CMK (cell line): ENCODE data around the gene DUSP2.

ENCODE experiments used
- DNase-seq: peaks from one replicate; pipeline ENCODE4 v3.0.0-alpha.2; 2010; ENCODE audit warnings: low read depth

The DUSP2 gene

DNA sequence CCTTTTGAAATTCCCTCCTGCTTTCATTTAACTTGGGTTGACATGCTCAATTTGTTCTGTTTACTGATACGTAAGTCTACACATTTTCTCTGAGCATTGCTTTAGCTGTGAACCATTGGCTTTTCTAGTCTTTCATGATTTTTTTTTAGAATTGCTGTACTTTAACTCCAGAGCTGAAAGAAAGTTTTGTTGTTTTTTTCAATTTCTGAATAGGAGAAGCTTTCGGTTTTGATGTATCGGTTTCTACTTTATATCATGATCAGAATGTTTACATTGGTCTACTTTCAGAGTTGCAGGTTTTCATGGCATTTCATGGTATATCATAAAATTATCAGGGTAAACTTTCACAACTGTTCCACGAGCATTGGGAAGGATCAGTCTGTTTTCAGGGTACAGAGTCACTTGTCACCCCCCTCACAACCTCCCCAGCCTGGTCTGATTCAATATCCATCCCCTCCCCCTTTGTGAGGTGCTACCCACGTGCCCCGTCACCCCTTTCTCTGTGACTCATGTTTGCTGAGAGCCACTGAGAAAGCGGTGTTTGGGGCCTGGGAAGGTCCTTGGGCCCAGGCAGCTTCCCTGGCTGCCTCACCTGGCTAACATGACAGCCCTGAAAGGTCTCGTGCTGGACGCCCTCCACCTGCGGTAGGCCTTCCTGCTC is 14.0 kb downstream of the DUSP2 start:
- DNase-seq, result no peak

DNA sequence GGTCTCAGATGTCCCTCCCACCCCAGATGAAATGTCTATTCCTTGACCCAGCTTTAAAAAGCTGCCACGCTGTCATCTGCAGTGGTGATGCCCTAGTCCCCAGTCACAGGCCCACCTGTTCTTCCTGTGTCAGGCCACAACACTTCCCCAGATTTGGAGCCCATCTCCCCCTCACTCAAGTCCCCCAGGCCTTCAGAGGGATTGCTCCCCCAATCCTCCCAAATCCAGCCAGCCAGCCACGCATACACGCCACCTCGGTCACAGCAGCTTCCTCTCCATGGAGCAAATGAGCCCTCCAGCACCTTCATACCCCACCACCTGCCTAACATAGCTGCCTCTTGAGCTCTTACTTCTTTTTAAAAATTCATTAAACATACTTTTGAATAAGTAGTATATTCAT is 14.8 kb downstream of the DUSP2 start:
- DNase-seq, result no peak

DNA sequence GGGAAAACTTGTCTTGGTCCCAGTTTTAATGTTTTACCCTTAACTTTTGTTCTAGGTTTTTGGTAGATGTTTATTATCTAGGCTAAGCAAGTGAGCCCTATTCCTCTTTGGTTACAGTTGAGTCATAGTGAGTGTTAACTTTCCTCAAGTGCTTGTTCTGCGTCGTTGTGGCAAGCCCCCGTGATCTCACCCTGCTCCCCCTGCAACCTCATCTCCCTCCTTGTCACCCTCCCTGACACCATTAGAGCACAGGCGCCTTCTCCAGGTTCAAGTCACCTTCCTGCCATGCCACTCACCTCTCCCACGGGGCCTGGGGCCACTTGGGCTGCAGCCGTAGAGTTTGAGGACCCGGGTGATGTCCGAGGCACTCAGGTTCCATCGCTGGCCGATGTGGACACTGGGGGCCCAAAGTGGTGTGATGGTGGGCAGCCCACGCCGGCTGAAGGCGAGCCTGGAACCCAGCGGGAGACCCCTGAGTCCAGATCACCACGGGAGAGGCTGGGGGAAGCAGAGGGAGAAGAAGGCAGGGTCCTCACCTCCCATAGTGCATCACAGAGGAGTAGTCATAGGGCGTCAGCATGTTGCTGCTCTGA is 15.6 kb downstream of the DUSP2 start:
- no peak for DNase-seq

DNA sequence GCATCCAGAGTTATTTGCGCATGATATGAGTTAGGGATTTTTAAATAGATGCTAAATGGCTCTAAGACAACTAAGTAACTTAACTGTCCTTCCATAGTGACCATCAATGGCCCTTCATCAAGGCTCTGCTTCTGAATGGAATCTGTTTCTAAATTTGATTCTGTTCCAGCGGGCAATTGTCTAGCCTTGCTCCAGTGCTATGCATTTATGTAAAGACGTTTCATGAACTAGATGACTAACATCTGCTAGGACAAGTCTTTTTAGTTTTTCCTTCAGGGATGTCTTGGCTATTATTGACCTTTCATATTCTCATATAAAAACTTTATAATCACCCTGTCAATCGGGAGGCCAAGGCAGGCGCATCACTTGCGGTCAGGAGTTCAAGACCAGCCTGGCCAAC is 16.8 kb downstream of the DUSP2 start:
- no peak for DNase-seq

DNA sequence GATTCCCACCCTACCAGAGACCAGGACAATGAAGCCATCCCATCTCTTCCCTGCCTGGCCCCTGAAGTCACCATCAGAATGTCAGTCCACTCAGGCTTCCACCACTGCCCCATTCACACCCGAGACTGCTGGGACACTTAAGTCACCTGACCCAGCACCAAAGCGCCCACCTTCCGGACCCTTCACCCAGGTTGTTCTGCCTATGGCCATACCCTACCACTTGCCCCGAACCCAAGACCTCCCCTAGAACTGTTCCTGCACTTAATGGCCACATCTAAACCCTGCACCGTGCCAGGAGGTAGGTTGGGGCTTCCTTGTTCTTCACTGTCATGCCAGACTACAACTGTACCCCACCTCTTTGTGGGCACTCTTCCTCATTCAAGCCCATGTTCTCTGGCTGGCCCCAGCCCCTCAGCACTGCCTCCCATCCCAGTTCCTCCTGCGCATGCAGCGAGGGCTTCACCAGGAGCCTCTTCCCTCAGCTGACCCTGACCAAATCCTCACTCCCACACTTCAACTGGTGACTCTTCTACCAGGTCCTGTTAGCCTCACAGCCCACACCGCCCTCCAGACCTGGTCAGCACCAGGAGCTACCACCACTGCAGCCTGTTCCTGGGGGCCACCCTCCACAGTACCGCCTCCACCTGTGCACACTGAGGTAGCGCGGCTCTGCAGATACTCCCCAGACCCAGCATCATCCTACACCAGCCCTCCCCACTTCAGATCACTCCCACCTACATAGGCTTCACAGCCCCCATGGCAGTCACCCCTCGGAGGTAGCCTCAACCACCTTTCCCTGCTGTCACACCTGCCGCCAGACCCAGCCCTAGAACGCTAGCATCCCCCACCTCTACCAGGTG is 20.6 kb downstream of the DUSP2 start:
- no peak for DNase-seq

DNA sequence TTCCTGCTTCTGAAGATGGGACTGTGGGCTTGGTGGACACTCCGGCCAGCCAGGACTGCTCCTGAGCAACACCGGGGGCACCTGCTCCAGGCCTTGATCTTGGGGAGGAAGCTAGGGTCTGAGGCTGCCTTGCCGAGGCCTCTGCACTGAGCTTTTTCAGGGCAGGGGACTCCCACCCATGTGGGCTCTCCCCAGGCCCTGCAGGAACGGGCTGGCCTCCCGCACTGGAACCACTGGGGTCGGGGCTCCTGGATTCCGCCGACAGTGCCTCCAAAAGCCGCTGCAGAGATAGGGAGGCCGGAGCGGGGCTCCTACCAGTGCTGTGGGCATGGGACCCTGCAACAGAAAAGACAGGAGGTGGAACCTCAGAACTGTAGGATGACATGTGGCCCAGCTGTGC is 21.3 kb downstream of the DUSP2 start:
- DNase-seq, result no peak

DNA sequence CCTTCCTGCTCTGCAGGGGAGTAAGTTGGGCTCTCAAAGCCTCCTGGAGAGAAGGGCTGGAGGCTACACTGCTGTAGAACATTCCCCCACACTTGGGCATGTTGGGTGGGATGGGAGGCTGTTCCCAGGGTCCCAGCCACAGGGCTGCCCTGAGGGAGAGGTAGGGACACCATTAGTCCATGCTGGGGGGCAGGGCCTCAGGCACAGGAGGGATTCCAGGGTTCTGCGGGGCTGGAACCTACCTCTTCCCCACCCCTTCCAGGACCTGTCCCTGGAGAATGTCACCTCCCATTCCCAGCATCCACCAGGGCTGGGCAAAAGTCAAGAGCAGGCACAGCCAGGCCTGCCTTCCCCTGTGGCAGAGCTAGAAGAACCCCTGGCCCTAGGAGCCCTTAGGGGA is 21.9 kb downstream of the DUSP2 start:
- DNase-seq, result no peak

DNA sequence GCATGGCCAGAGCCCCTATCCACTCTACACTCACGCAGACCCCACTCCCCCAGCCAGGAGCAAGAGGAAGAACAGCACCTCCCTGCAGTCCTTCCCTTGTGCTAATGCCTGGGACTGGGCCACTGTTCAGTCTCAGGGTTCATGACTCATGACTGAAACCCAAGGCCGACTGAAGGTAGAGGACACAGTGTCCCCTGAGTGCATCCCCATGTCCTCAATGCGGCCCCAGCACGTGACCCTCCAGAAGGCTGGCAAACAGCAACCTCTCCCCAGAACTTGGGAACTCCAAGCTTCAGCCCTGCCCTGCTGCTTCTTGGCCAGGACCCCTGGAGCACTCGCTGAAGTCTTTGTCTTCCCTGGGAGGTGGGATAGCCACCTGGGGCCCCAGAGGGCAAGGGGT is 22.8 kb downstream of the DUSP2 start:
- no peak for DNase-seq

DNA sequence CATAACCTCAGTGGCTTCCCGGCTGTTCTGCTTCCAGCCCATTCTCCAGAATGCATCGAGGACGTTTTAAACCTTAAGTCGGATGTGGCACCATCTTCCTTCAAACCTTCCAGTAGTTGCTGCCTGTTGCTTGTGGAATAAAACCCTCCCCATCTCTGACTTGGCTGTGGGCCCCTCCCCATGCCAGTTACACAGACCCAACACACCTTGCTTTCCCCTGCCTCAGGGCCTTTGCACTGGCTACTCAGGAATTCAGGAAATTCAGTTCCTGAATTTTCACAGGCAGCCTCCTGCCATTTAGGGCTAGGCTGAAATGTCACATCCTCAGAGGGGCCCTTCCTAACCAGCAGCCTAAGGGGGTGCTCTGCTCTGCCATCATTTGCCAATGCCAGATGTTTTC is 23.8 kb downstream of the DUSP2 start:
- no peak for DNase-seq

DNA sequence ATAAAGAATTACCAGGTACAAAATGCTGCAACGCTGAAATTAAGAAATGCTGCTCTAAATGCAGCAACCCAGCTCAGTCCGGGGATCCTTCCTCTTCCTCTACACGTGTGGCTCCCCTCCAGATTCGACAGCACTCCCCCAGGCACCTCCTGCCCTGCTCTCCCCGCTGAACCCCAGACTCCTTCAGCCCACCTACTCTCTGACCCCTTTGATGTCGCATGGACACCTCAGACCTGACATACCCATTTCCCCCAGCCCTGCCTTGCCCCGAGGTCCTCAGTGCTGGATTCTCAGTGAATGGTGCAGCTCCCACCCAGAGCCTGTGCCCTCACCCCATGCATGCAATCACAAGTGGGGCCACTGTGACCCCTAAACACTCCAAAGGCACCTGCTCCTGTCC is 24.2 kb downstream of the DUSP2 start:
- no peak for DNase-seq

DNA sequence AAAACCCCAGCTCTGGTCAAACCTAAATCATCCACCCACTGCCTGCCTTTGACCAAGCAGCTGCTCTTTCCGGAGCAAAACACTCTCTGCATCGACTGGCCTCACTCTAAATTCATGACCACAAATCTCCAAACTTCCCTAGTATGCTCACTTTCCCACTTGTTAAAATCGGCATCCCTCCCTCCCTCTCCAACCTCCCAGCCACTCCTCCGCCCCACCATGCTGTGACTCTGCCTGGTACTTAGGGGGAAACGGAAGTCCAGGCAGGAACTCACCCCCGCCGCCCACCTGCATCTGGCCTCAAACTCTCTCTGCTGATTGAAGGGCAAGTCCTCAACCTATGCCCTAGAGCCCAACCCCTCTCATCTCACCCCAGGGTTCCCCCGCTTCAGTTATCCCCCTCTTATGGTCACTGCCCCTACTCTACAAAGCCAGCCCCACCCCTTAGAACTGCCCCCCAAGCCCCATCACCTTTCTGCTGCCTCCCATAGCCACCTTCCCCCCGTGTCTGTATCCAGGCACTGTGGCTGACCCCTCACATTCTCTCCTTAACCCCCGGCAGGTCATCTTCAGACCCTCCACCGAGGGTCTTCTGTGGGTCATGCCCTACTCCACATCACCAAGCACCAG is 25.0 kb downstream of the DUSP2 start:
- no peak for DNase-seq

DNA sequence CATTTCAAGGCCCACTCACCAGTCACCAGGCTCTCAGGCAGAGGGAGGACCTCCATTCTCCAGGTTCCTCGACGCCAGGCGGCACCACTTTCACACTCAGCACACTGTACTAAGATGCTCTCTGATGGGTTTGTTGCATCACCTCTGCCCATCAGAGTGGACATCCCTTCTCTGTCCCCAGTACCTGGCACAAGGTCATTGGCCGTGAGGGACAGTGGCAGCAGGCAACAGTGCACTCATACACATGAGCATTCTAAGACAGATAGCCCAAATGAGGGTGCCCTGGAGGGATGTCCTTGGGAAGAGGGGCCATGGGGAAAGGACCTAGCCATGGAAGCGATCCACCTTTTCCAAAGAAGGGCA is 25.9 kb downstream of the DUSP2 start:
- DNase-seq, result no peak

DNA sequence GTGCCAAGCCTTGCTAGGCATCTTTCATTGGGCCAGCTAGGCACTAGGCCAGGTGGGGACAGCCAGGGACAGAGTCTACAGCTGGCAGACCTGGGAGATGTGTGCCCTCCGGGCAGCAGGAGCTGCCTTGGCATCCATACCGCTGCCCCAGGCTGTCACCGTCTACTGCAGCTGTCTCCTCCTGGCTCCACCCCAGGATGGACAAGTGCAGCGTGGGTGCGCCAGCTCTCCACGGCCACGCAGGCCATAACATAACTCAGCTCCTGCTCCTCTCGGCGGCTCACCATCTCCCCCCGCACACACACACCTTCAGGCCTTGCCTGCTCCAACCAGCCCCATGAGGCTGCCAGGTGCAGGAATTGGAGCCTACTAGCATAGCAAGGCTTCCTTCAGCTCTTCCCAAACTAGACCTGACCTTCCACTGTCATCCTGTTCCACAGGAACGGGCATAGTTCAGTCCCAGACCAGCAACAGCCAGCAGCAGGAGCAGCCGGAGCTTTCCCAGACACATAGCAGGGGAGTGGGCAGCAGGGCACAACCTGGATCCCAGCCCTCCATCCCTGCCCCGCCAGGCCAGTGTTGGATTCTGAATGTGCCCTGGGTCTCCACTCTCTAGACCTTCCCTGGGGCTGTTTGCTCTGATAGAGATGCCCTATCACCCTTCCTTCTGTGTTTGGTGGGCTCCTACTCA is 26.4 kb downstream of the DUSP2 start:
- DNase-seq, result no peak

DNA sequence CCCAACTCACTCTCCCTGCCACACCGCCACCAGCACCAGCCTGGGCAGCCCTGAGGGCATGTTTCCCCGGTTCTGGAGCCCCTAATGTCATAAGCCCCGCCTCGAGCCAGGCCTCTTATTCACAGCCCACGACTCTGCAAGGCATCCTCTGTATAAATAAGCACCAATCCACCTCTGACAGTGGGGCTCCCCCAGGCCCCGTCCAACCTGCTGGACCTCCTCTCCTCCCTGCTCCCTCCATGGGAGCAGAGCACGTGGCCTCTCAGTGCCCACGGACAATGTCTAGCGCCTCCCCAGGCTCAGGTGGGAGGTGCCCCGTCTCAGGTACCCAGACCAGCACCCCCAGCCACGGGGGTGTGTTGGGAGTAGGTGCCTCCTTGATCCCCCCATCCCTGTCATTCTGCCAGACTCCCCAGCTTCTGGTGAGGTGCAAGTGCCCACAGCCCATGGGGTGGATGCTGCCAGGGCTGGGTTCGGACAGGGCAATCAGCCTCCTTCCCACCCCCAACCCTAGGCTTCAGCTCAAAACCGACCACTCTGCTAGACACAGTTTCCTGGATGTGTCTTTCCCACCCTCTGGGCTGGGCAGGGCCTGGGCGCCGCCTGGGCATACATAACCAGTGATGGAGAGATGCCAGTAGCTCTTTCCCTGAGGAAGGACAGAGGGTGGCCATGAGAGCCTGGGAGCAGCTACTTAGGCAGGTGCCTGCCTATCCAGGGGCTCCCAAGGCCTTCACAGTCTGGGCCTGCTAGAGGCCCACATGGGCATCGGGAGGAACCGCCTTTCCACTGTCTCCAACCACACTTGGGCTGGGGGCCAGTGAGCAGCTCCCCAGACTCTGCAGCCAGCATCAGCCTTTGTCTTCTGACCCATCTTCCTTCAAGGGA is 27.3 kb downstream of the DUSP2 start:
- DNase-seq, result no peak

DNA sequence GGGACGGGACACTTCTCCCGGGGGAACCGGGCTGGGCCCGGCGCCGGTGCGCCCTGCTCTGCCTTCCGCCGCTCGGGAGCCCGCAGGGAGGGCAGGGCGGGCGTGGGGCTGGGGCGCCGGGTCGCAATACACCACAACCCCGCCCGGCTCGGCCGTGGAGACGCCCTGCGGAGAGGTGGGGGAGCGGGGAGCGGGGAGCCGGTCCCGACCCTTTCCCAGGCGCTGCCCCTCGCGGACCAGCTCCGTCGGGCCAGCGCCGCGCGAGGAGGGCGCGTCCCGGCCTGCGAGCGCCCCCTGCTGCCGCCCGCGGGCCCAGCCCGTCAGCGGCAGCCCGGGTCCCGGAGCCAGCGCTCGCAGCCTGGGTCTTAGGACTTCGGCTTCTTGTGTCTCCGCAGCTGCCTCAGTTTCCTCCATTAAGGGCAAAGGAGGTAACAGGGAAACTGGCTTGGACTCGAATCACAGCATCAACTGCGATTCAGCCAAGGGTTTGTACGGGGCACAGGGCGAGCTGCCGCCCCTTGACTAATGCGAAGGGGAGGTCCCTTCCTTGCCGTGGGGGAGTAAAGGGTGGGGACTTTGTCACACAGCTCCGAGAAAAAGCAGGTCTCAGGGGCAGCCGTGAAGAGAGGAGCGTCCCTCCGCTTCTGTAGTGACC is 28.2 kb downstream of the DUSP2 start:
- DNase-seq, result no peak

DNA sequence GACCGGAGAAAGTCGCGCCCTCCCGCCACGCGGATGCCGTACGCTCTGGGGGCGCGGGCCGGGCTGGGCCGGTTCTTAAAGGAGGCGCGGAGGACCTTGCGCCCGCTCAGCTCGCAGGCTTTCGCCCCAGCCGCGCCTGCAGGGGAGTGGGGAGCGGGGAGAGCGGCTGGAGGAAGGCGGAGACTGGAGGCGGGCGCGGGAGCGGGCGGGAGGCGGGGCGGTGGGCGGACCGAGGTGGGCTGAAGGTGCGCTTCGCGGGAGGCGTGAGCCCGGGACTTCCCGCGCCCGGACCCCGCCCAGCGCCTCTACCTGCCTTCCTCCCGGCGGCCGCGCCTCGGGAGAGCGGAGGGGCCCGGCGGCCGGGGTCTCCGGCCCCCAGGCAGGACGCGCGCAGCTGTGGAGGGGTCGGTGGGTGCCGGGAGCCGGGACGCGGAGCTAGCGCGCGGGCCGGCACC is 28.8 kb downstream of the DUSP2 start, which contains the start of gene ADRA2B:
ADRA2B (minus strand) TSS at position 148 of the 455 bp plus-strand sequence. CDS start 422 bp downstream, outside the sequence.
- DNase-seq, result no peak

DNA sequence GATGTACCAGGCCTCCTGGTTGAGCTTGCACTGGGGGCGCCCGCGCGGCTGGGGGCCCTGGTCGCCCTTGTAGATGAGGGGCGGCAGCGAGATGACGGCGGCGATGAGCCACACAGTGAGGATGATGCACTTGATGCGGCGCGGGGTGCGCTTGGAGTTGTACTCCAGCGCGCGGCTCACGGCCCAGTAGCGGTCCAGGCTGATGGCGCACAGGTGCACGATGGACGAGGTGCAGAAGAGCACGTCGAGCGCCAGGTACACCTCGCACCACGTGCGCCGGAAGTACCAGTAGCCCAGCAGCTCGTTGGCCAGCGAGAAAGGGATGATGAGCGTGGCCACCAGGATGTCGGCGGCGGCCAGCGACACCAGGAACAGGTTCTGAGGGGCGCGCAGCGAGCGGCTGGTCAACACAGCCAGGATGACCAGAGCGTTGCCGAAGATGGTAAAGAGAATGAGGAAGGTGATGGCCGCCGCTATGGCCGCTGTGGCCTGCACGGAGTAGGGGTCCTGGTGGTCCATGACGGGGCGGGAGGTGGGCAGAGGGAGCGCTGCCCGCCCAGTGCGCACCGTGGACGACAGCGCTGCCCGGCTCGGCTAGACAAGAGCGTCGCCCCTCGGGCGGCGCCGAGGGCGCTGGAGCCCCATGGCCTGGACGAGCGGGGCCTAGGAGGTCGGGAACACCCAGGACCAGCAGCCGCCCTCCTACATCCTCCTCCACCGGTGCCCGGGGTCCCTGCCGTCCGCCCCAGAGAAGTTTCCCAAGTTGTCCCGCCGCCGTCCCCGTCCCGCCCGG is 29.4 kb downstream of the DUSP2 start:
- DNase-seq, result no peak

DNA sequence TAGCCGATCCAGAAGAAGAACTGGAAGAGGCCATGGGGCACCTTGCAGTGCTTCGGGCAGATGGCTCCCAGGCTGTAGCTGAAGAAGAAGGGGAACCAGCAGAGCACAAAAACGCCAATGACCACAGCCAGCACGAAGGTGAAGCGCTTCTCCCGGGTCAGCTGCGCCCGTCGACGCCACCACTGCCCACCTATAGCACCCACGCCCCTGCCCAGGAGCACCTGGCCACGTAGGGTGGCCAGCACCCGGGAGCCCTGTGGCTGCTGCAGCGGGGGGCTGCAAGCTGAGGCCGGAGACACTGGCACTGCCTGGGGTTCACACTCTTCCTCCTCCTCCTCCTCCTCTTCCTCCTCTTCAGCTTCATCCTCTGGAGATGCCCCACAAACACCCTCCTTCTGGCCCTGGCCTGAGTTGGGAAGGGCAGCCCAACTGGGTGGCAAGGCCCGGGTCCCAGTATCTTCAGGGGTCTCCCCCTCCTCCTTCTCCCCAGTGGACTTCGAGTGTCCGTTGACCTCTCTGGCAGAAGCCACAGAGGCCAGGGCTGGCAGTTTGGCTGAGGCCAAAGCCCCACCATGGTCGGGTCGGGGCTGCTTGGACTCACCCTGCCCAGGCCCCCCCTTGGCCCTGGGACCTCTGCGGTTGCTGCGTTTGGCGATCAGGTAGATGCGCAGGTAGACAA is 30.2 kb downstream of the DUSP2 start:
- DNase-seq, result no peak

DNA sequence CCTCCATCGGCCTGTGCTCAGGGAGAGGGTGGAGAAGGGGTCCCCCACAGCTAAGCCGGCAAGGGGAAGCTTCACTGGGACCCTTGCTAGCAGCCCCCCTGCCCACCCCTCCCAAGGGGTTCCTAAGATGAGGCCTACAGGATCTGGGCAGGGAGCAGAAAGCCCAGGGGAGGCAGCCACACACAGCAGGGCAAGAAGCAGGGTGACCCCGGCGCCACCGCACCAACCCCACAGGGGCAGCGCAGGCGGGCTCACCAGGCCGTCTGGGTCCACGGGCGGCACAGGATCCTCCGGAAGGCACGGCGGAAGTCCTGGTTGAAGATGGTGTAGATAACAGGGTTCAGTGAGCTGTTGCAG is 30.7 kb downstream of the DUSP2 start:
- DNase-seq, result no peak
